HEK293T (cell line): Measurements from ENCODE around the gene LRFN5.

ENCODE experiments used
- BHLHE40 ChIP-seq: fragments of 450-650 bp; IDR thresholded peaks from 2 replicates; pipeline ENCODE4 v1.6.1; 2016; ENCODE audit warnings: mild to moderate bottlenecking, moderate library complexity, borderline replicate concordance
- FOXA1 ChIP-seq: fragments of 450-650 bp; IDR thresholded peaks from 2 replicates; pipeline ENCODE4 v1.6.1; 2016; ENCODE audit warnings: mild to moderate bottlenecking
- HDGF ChIP-seq: fragments of 450-650 bp; IDR thresholded peaks from 2 replicates; pipeline ENCODE4 v1.6.1; 2017; ENCODE audit warnings: antibody characterized with exemption, borderline replicate concordance

GRCh38 chr14:41799817-41800216, 193.1 kb downstream of the LRFN5 start:
- no peak for TF ChIP-seq BHLHE40
- TF ChIP-seq HDGF = no peak
- TF ChIP-seq FOXA1 = no peak
